GM10266 (cell line): ENCODE data around the gene B4GALNT4.

Source experiments
- DNase-seq: peaks from one replicate; pipeline ENCODE4 v3.0.0; 2012; ENCODE audit errors: extremely low spot score
- TF ChIP-seq, protein P1 (sequence below): IDR thresholded peaks from 2 replicates; pipeline ENCODE4 v1.5.1; 2012; ENCODE audit warnings: mild to moderate bottlenecking, low read depth; ENCODE audit not compliant: control insufficient read depth, insufficient read depth; ENCODE audit errors: missing control alignments

B4GALNT4 gene

DNA sequence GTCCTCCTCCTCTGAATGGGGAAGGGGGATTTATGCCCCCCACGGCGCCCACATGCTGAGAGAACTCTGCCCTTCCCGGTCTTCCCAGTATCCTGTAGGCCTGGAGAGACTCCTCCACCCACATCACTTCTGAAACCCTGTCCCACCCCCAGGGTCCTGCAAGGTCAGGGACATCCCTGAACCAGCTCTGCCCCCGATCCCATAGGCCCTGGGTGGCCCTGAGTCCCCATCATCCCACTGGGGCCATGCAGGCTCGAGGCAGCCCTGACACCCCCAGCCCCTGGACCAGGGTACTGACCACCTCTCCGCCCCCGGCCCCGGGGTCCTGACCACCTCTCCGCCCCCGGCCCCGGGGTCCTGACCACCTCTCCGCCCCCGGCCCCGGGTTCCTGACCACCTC is 11.7 kb downstream of the B4GALNT4 start:
- TF ChIP-seq, protein P1, sequence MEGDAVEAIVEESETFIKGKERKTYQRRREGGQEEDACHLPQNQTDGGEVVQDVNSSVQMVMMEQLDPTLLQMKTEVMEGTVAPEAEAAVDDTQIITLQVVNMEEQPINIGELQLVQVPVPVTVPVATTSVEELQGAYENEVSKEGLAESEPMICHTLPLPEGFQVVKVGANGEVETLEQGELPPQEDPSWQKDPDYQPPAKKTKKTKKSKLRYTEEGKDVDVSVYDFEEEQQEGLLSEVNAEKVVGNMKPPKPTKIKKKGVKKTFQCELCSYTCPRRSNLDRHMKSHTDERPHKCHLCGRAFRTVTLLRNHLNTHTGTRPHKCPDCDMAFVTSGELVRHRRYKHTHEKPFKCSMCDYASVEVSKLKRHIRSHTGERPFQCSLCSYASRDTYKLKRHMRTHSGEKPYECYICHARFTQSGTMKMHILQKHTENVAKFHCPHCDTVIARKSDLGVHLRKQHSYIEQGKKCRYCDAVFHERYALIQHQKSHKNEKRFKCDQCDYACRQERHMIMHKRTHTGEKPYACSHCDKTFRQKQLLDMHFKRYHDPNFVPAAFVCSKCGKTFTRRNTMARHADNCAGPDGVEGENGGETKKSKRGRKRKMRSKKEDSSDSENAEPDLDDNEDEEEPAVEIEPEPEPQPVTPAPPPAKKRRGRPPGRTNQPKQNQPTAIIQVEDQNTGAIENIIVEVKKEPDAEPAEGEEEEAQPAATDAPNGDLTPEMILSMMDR = no peak
- DNase-seq = no peak

DNA sequence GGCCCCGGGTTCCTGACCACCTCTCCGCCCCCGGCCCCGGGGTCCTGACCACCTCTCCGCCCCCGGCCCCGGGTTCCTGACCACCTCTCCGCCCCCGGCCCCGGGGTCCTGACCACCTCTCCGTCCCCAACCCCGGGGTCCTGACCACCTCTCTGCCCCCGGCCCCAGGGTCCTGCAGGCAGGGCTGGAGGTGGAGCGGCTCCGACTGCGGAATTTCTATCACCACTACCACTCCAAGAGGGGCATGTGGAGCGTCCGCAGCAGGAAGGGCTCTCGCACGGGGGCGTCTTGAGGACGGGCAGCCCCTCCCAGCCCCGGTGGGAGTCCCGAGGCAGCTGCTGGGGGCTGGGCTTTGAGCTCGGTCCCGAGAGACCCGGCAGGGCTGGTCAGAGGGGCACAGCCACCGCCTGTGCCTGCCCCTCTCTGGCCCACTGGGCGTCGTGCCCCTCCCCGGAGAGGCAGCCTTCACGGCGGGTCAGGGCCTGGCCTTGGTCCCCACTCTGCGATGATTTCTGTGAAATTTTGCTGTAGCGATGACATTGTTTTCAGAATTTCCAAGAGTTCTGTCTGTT is 12.3 kb downstream of the B4GALNT4 start:
- TF ChIP-seq, protein P1 = no peak
- DNase-seq = no peak

DNA sequence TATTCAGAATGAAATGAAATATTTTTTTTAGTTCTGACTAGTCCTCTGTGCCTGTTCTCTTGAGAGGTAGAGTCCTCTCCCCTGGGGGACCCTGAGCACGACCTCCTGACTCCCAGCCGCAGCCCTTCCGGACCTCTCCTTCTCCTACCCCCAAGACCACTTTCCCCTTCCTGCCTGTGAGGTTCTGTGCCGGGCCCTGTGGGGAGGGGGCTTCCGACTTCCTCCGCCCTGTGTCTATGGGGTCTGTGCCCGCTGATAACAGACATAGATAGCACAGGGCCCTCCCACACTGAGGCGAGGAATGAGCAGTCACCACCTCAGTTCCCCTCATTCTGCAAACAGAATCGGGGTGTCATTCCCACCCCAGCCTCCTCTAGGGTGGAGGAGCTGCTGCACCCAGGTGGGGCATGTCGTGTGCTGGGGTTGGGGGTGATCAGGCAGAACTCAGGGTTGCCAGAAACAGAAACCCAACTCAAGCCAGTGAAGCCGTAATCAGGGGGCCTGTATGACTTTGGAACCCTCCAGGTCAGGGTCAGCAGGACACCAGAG is 12.9 kb downstream of the B4GALNT4 start:
- TF ChIP-seq, protein P1 = no peak
- DNase-seq = no peak

DNA sequence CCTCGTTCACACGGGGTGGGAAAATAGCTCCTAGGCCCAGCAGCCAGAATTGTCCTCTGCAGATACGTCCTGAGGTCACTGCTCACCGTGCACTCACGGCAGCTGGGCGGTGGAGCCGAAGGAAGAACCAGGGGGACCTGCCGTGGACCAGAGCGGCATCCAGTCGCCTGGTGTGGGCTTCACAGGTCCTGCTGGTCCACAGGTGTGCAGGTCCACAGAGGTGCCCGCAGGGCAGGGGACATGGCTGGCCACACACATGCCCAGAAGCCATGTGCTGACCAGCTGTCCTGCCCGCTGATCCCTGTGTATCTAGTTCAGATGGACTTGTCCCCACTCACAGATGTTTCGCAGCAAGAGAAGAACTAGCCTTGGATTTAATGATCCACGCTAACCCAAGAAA is 14.1 kb downstream of the B4GALNT4 start:
- TF ChIP-seq, protein P1 = no peak
- no peak for DNase-seq

DNA sequence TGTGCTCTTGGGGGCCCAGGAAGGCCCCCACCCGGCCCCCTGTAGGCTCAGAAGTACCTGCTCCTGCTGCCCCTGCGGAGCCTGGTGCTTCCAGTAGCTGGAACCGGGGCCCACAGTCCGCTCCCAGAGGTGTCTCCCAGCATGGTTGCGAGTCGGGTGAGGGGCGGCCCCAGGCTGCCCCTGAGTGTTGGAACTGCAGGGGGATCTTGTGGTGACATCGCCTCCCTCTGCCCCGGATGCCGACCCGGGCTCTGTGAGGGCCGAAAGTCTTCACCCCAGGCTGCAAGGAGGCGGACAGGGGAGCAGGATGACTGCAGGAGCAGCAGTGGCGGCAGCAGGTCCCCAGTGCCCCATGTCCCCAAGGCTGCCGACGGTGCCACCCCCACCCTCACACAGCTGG is 15.2 kb downstream of the B4GALNT4 start:
- TF ChIP-seq, protein P1 = no peak
- no peak for DNase-seq

DNA sequence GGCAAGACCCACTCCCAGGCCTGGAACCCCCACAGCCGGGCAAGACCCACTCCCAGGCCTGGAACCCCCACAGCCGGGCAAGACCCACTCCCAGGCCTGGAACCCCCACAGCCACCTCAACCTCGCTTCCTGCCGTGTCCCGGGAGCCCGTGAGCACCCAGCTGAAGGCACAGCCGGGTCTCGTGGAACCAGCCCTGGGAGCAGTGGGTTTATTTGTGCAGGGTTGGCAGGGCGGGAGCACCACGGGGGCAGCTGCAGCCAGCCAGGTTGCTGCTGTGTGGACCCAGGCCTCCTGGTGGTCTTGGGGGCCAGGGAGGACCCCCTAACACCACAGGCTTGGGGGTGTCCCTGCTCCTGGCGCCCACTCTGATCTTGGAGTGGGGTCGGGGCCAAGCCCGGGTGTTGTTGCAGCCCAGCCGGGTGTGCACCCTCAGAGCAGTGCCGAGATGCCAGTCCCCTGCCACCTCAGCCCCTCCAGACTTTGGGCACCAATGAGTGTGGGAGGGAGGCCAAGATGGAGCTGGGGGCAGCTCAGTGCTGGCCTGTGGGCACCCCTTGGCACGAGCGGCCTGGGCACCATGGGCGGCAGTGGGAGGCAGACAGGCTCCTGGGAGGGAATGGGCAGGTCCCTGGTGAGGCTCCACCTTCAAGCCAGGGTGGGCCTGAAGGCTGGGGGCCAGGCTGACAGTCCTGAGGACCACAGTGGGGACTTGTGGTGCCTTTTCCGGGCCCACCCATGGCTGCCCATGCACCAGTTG is 16.5 kb downstream of the B4GALNT4 start:
- TF ChIP-seq, protein P1 = no peak
- no peak for DNase-seq

DNA sequence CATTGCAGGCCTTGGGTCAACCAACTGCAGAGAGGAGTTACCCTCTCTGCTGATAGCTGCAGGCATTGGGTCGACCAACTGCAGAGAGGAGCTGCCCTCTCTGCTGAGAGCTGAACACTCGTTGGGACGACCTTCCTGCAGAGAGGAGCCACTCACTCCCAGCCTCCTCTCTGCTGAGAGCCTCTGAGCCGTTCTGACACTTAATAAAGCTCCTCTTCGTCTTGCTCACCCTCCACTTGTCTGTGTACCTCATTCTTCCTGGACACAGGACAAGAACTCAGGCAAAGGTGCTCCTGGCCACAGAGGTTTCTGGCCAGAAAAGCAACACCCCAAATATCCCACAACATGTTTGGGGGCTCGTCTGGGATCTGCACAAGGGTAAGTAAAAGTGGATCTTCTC is 17.2 kb downstream of the B4GALNT4 start:
- TF ChIP-seq, protein P1 = no peak
- DNase-seq = no peak
